Stimulated activated CD4-positive, alpha-beta T cell treated with anti-CD3 and anti-CD28 coated beads, Interleukin-4, amount 100 ng/mL, for 48 hours (primary cell): ENCODE data around the gene COL20A1.

Experiments used
- DNase-seq, 2 donors: peaks; one replicate each; pipeline ENCODE4 v3.0.0-alpha.2; 2020; ENCODE audit warnings: low read depth in 2 of 2

COL20A1 gene

GRCh38 chr20:63307538-63308217 lies 14.7 kb downstream of the COL20A1 start:
- no peak for DNase-seq

- no peak for DNase-seq
Observed at GRCh38 chr20:63308218-63308911, 15.4 kb downstream of the COL20A1 start.

- peak in 1 of 2 donors; percentile 27 for DNase-seq
Observed at GRCh38 chr20:63309261-63310071, 16.5 kb downstream of the COL20A1 start.

GRCh38 chr20:63310265-63310991 lies 17.4 kb downstream of the COL20A1 start:
- no peak for DNase-seq

- DNase-seq, result no peak
Observed at GRCh38 chr20:63311186-63311832, 18.3 kb downstream of the COL20A1 start.

GRCh38 chr20:63311833-63312243 lies 18.9 kb downstream of the COL20A1 start:
- DNase-seq, result no peak

GRCh38 chr20:63312273-63312672 lies 19.3 kb downstream of the COL20A1 start:
- no peak for DNase-seq

- DNase-seq, result no peak
Observed at GRCh38 chr20:63312690-63313348, 19.8 kb downstream of the COL20A1 start.

GRCh38 chr20:63313349-63314014 lies 20.5 kb downstream of the COL20A1 start:
- no peak for DNase-seq

GRCh38 chr20:63314015-63314471 lies 21.1 kb downstream of the COL20A1 start:
- DNase-seq, result no peak

GRCh38 chr20:63314566-63315239 lies 21.7 kb downstream of the COL20A1 start:
- DNase-seq, result no peak

- no peak for DNase-seq
Observed at GRCh38 chr20:63315240-63315689, 22.3 kb downstream of the COL20A1 start.

- no peak for DNase-seq
Observed at GRCh38 chr20:63315731-63316491, 22.9 kb downstream of the COL20A1 start.

GRCh38 chr20:63316502-63316921 lies 23.5 kb downstream of the COL20A1 start:
- DNase-seq, result no peak

- DNase-seq, result no peak
Observed at GRCh38 chr20:63317061-63317460, 24.1 kb downstream of the COL20A1 start.

- no peak for DNase-seq
Observed at GRCh38 chr20:63317601-63318291, 24.8 kb downstream of the COL20A1 start.

GRCh38 chr20:63318391-63319163 lies 25.6 kb downstream of the COL20A1 start:
- DNase-seq, result no peak
